H1 (cell line): ENCODE measurements around the gene DHH. TPM values are rescaled to one million over a fixed set of nuclear protein-coding genes. Genes with fewer than 3 reads are reported as not detected.

Experiments used
- CTCF ChIA-PET: fragments of 300-600 bp; sonication (Branson Sonifier 250); formaldehyde crosslinking; loops from one replicate; lab custom pipeline; 2021; ENCODE audit not compliant: partially characterized antibody; lab: Charles Lee
- POLR2A ChIA-PET: fragments of 300-600 bp; sonication (Branson Sonifier 250); formaldehyde crosslinking; loops from one replicate; lab custom pipeline; 2021; ENCODE audit warnings: inconsistent platforms; ENCODE audit not compliant: partially characterized antibody; lab: Charles Lee
- DNase-seq, 2 experiments: peaks; one replicate each; pipeline versions ENCODE4 v3.0.0 to v3.0.0-alpha.2; 2010 to 2022; ENCODE audit warnings: low spot score in 2 of 2, low read depth in 1 of 2, mixed read lengths in 1 of 2
- FAIRE-seq: peaks from 2 replicates; lab custom pipeline; 2011; peaks lifted over from hg19 to GRCh38; lab: Jason Lieb, UNC
- H2AFZ ChIP-seq: 2 replicates; pipeline ENCODE4 v1.8.1; 2012; ENCODE audit warnings: low read length, inconsistent platforms
- H2AK5ac ChIP-seq: 2 replicates; pipeline ENCODE4 v1.6.1; 2013; ENCODE audit warnings: low read depth, low read length
- H2BK120ac ChIP-seq: replicated peaks from 2 replicates; pipeline ENCODE3; 2013; ENCODE audit warnings: low read depth, low read length, inconsistent platforms
- H2BK12ac ChIP-seq: 2 replicates; pipeline ENCODE4 v1.6.1; 2013; ENCODE audit warnings: low read depth, low read length
- H2BK15ac ChIP-seq: 2 replicates; pipeline ENCODE4 v1.6.1; 2013; ENCODE audit warnings: low read length
- H2BK20ac ChIP-seq: 2 replicates; pipeline ENCODE4 v1.6.1; 2013; ENCODE audit warnings: low read length
- H2BK5ac ChIP-seq: 2 replicates; pipeline ENCODE4 v1.6.1; 2013; ENCODE audit warnings: low read depth, low read length
- H3K14ac ChIP-seq: 2 replicates; pipeline ENCODE4 v1.6.1; 2013; ENCODE audit warnings: inconsistent platforms; ENCODE audit not compliant: insufficient read length
- H3K18ac ChIP-seq: 2 replicates; pipeline ENCODE4 v1.6.1; 2013; ENCODE audit warnings: low read length; ENCODE audit errors: extremely low read depth
- H3K23ac ChIP-seq: 2 replicates; pipeline ENCODE4 v1.6.1; 2013; ENCODE audit warnings: inconsistent platforms; ENCODE audit not compliant: insufficient read length
- H3K23me2 ChIP-seq: 2 replicates; pipeline ENCODE4 v1.6.1; 2013; ENCODE audit warnings: low read depth, low read length
- H3K27ac ChIP-seq: 2 replicates; pipeline ENCODE4 v1.6.1; 2011; ENCODE audit warnings: low read depth, low read length, inconsistent platforms
- H3K27me3 ChIP-seq, 4 experiments: replicated peaks in 1 of 4; 1 replicate in 1 of 4; 2 replicates in 3 of 4; pipeline versions ENCODE4 v1.6.1 to v1.8.1; 2011 to 2013; ENCODE audit warnings: low read length in 3 of 4, mild to moderate bottlenecking in 3 of 4, inconsistent platforms in 2 of 4, mixed read lengths in 2 of 4, moderate library complexity in 1 of 4; ENCODE audit not compliant: control insufficient read depth in 3 of 4, insufficient read depth in 3 of 4; ENCODE audit errors: extremely low read depth in 1 of 4
- H3K36me3 ChIP-seq, 4 experiments: 2 replicates each; pipeline versions ENCODE4 v1.6.1 to v1.8.1; 2011 to 2013; ENCODE audit warnings: mild to moderate bottlenecking in 4 of 4, low read length in 3 of 4, moderate library complexity in 2 of 4, control low read depth in 1 of 4, inconsistent platforms in 1 of 4; ENCODE audit not compliant: insufficient read depth in 4 of 4, control insufficient read depth in 2 of 4
- H3K4ac ChIP-seq: replicated peaks from 2 replicates; pipeline ENCODE3; 2013; ENCODE audit warnings: low read length, low read depth, mixed read lengths, inconsistent platforms; ENCODE audit not compliant: insufficient read length
- H3K4me1 ChIP-seq, 4 experiments: replicated peaks in 1 of 4; 1 replicate in 1 of 4; 2 replicates in 3 of 4; pipeline versions ENCODE4 v1.6.1 to v1.8.1; 2011 to 2013; ENCODE audit warnings: low read length in 3 of 4, inconsistent platforms in 2 of 4, mixed read lengths in 1 of 4; ENCODE audit not compliant: insufficient read depth in 4 of 4, control insufficient read depth in 3 of 4
- H3K4me2 ChIP-seq, 2 experiments: 2 replicates each; pipeline versions ENCODE4 v1.6.1 to v1.8.1; 2011 to 2013; ENCODE audit warnings: low read depth in 2 of 2, low read length in 2 of 2, control low read depth in 1 of 2, inconsistent platforms in 1 of 2, mild to moderate bottlenecking in 1 of 2; ENCODE audit not compliant: insufficient read depth in 1 of 2
- H3K4me3 ChIP-seq, 4 experiments: fragments of 200-600, 300-600 bp in 1 of 4; sonication (generic), shearing (Covaris generic), sonication (Bioruptor Twin) in 1 of 4; 2 replicates each; pipeline versions ENCODE4 v1.5.1 to v1.8.1; 2011 to 2016; ENCODE audit warnings: low read length in 4 of 4, low read depth in 3 of 4, control low read depth in 2 of 4, inconsistent platforms in 2 of 4, mild to moderate bottlenecking in 2 of 4, mixed read lengths in 1 of 4, moderate library complexity in 1 of 4; ENCODE audit not compliant: insufficient read depth in 2 of 4; ENCODE audit errors: extremely low read depth in 1 of 4
- H3K56ac ChIP-seq: replicated peaks from 2 replicates; pipeline ENCODE3; 2013; ENCODE audit warnings: low read depth, mild to moderate bottlenecking, mixed read lengths, low read length, inconsistent platforms; ENCODE audit not compliant: insufficient read length
- H3K79me1 ChIP-seq: 2 replicates; pipeline ENCODE4 v1.6.1; 2013; ENCODE audit warnings: low read depth, low read length, control low read depth
- H3K79me2 ChIP-seq, 2 experiments: 2 replicates each; pipeline versions ENCODE4 v1.6.1 to v1.8.1; 2012 to 2013; ENCODE audit warnings: low read length in 2 of 2, mild to moderate bottlenecking in 2 of 2, inconsistent platforms in 1 of 2; ENCODE audit not compliant: insufficient read depth in 2 of 2, control insufficient read depth in 1 of 2
- H3K9ac ChIP-seq, 4 experiments: replicated peaks in 1 of 4; 1 replicate in 1 of 4; 2 replicates in 3 of 4; pipeline versions ENCODE4 v1.6.1 to v1.8.1; 2011 to 2013; ENCODE audit warnings: low read depth in 3 of 4, low read length in 3 of 4, control low read depth in 2 of 4, mild to moderate bottlenecking in 2 of 4, moderate library complexity in 2 of 4, inconsistent platforms in 1 of 4; ENCODE audit errors: extremely low read depth in 1 of 4
- H3K9me3 ChIP-seq, 2 experiments: 2 replicates each; pipeline versions ENCODE4 v1.6.1 to v1.8.1; 2012 to 2013; ENCODE audit warnings: mild to moderate bottlenecking in 2 of 2, moderate library complexity in 2 of 2, control low read depth in 1 of 2, inconsistent platforms in 1 of 2, low read depth in 1 of 2, low read length in 1 of 2, mixed read lengths in 1 of 2; ENCODE audit not compliant: insufficient read depth in 2 of 2
- H4K20me1 ChIP-seq, 2 experiments: replicated peaks in 1 of 2; 2 replicates each; pipeline versions ENCODE3 to v1.8.1; 2011 to 2013; ENCODE audit warnings: inconsistent platforms in 2 of 2, low read length in 2 of 2, mild to moderate bottlenecking in 1 of 2; ENCODE audit not compliant: insufficient read depth in 2 of 2, control insufficient read depth in 1 of 2
- H4K5ac ChIP-seq: 2 replicates; pipeline ENCODE4 v1.6.1; 2013; ENCODE audit warnings: low read length, low read depth, mixed read lengths, inconsistent platforms; ENCODE audit not compliant: insufficient read length
- H4K8ac ChIP-seq: 2 replicates; pipeline ENCODE4 v1.8.0; 2013; ENCODE audit warnings: mild to moderate bottlenecking, moderate library complexity, low read length, inconsistent platforms; ENCODE audit not compliant: insufficient read depth; ENCODE audit errors: extremely low read depth
- H4K91ac ChIP-seq: replicated peaks from 2 replicates; pipeline ENCODE3; 2013; ENCODE audit warnings: low read length, mixed read lengths, inconsistent platforms; ENCODE audit not compliant: insufficient read length
- BACH1 ChIP-seq: IDR thresholded peaks from 2 replicates; pipeline ENCODE4 v1.6.1; 2012; ENCODE audit warnings: low read length, improper control_type of control experiment
- BRCA1 ChIP-seq: IDR thresholded peaks from 2 replicates; pipeline ENCODE4 v1.6.1; 2012; ENCODE audit warnings: low read depth, low read length, improper control_type of control experiment
- CBX8 ChIP-seq: fragments of 300-800, 300-1000 bp; sonication (generic); IDR thresholded peaks from 2 replicates; pipeline ENCODE4 v1.7.1; 2016; ENCODE audit warnings: low read depth, low read length, borderline replicate concordance
- CREB1 ChIP-seq: IDR thresholded peaks from 2 replicates; pipeline ENCODE4 v1.6.1; 2012; ENCODE audit warnings: inconsistent platforms
- FOSL1 ChIP-seq: IDR thresholded peaks from 2 replicates; pipeline ENCODE4 v1.6.1; 2011; ENCODE audit warnings: mild to moderate bottlenecking, low read depth, low read length, moderate library complexity; ENCODE audit not compliant: insufficient read depth
- MAFK ChIP-seq: IDR thresholded peaks from 2 replicates; pipeline ENCODE4 v1.6.1; 2012; ENCODE audit warnings: low read depth, mild to moderate bottlenecking, improper control_type of control experiment, low read length
- POLR2A ChIP-seq, 2 experiments: IDR thresholded peaks; 1 replicate in 1 of 2; 2 replicates in 1 of 2; pipeline ENCODE4 v1.6.1; 2011; ENCODE audit warnings: low read depth in 2 of 2, low read length in 2 of 2, mild to moderate bottlenecking in 2 of 2; ENCODE audit errors: control extremely low read depth in 1 of 2
- POLR2AphosphoS5 ChIP-seq: IDR thresholded peaks from 2 replicates; pipeline ENCODE4 v1.6.1; 2011; ENCODE audit warnings: low read depth, low read length
- POU5F1 ChIP-seq: IDR thresholded peaks from 2 replicates; pipeline ENCODE4 v1.6.1; 2011; ENCODE audit warnings: low read depth, mild to moderate bottlenecking, low read length, moderate library complexity
- RXRA ChIP-seq: IDR thresholded peaks from 2 replicates; pipeline ENCODE4 v1.6.1; 2011; ENCODE audit warnings: low read depth, mild to moderate bottlenecking, low read length, moderate library complexity; ENCODE audit not compliant: insufficient read depth
- YY1 ChIP-seq: IDR thresholded peaks from 2 replicates; pipeline ENCODE4 v1.6.1; 2011; ENCODE audit warnings: low read depth, mild to moderate bottlenecking, low read length
- WGBS, 2 experiments: shearing (Covaris generic) in 1 of 2; methylation state at CpG; one replicate each; pipeline versions ENCODE4 v1.1.6 to v1.1.7; 2013 to 2015; ENCODE audit warnings: low lambda C conversion rate in 2 of 2, mixed read lengths in 2 of 2, inconsistent platforms in 1 of 2, low coverage in 1 of 2, missing lambda C conversion rate in 1 of 2; ENCODE audit not compliant: insufficient replicate concordance in 2 of 2, insufficient coverage in 1 of 2, insufficient read length in 1 of 2; ENCODE audit errors: extremely low coverage in 1 of 2, missing lambda C conversion rate in 1 of 2; 5-methylcytosine and 5-hydroxymethylcytosine counted together
- polyA plus RNA-seq, 7 experiments: library from polyadenylated mRNA; depleted of rRNA in 3 of 7; stranded (reverse) in 5 of 7; unstranded in 2 of 7; fragments of >200 nt in 5 of 7; fragments of 200-250 nt in 2 of 7; gene quantifications; 1 replicate in 5 of 7; 2 replicates in 1 of 7; 4 replicates in 1 of 7; pipeline versions ENCODE4 v1.2.1 to v1.2.3, GENCODE V29; 2011 to 2013; ENCODE audit warnings: missing spikeins in 2 of 7, mixed read lengths in 2 of 7
- total RNA-seq: library from RNA; stranded (reverse); fragmentation: NEBNext Ultra II Directional; extraction: Animal tissue kit (Norgen Biotek cat#: 25700); gene quantifications from 2 replicates; pipeline ENCODE4 v1.2.1, GENCODE V29; 2021
- TF ChIP-seq, protein P1 (sequence below): IDR thresholded peaks from 2 replicates; pipeline ENCODE4 v1.6.1; 2012; ENCODE audit warnings: inconsistent platforms

Gene DHH
- total and polyA plus RNA-seq, 2 of the 8 experiments (the other 6 are each of a cell fraction or from before 2014, with no cell fraction given) = 0.03 to 0.11 TPM

GRCh38 chr12:49069507-49070346 lies 24.9 kb downstream of the DHH start, which contains the start of gene RHEBL1:
RHEBL1 (minus strand) TSS chr12:49069979; CDS start chr12:49069785, 194 bp downstream.
- DNase-seq (peak; percentile 86 to 98), FAIRE-seq (no peak)
- Histone ChIP-seq H3K79me1 (no peaks in the 10 kb centered on the region), H4K5ac (peak within 1 kb of the TSS; percentile 41), H3K23me2 (peaks cover 11% of the 10 kb centered on the region), H3K9me3 (no peaks in the 10 kb centered on the region), H4K20me1 (no peaks in the 10 kb centered on the region), H4K8ac (peak within 1 kb of the TSS; percentile 88), H3K18ac (no peak within 1 kb of the TSS; the same call in 1 of the 2 replicates), H2AFZ (no peak within 1 kb of the TSS; the same call in 1 of the 2 replicates), H2BK120ac (peak within 1 kb of the TSS; percentile 18), H3K4ac (peak within 1 kb of the TSS; percentile 57), H2BK20ac (peak within 1 kb of the TSS; percentile 66; the same call in 1 of the 2 replicates), H3K27me3 (peaks cover 0 to 8% (median 3%) of the 10 kb centered on the region in 4 experiments; a peak in 5 of 7 replicates), H3K56ac (no peak within 1 kb of the TSS), H3K79me2 (no peaks in the 10 kb centered on the region), H2AK5ac (no peak within 1 kb of the TSS), H2BK5ac (peak within 1 kb of the TSS; percentile 71), H3K4me2 (peak within 1 kb of the TSS; percentile 87 to 93), H3K9ac (peak within 1 kb of the TSS in 2 of 4 experiments; percentile 24 to 25; a peak in 3 of 7 replicates), H3K36me3 (no peaks in the 10 kb centered on the region), H3K27ac (no peak within 1 kb of the TSS), H2BK15ac (no peak within 1 kb of the TSS), H3K4me3 (peak within 1 kb of the TSS; percentile 70 to 93 (median 80)), H3K4me1 (peaks cover 2 to 6% (median 4%) of the 10 kb centered on the region in 4 experiments; a peak in 5 of 7 replicates), H2BK12ac (no peak within 1 kb of the TSS), H3K14ac (no peak within 1 kb of the TSS), H3K23ac (no peak within 1 kb of the TSS), H4K91ac (no peak within 1 kb of the TSS)
- 2% methylated on average over 58 of the region's 60 CpGs; no CpG with 5 or more reads in 1 of the 2 experiments for WGBS, 2 experiments
- ChIA-PET CTCF (interaction anchor here (0.5 to 10.0 kb wide), 10 partner anchors 16 to 594 kb away, joined by 3 to 129 read pairs (median 4); partner anchors contain the start of gene DHH), POLR2A (interaction anchor here (0.8 to 3.6 kb wide), 14 partner anchors 9 to 74 kb away, joined by 3 to 32 read pairs (median 5); partner anchors contain the start of genes DHH, KMT2D and TUBA1B)
- TF ChIP-seq BACH1 = peak; percentile 41; the same call in 1 of the 2 replicates
- TF ChIP-seq, protein P1, sequence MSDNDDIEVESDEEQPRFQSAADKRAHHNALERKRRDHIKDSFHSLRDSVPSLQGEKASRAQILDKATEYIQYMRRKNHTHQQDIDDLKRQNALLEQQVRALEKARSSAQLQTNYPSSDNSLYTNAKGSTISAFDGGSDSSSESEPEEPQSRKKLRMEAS = peak; percentile 73
- TF ChIP-seq POLR2AphosphoS5 = no peak
- TF ChIP-seq FOSL1 = no peak
- TF ChIP-seq MAFK = no peak
- no peak for TF ChIP-seq POLR2A (IDR thresholded peaks at IDR 0.05; ENCODE audit: control extremely low read depth in 1 of 2, low read depth in 2 of 2, low read length in 2 of 2)
- TF ChIP-seq CBX8 = no peak
- no peak for TF ChIP-seq YY1
- no peak for TF ChIP-seq BRCA1
- no peak for TF ChIP-seq POU5F1
- TF ChIP-seq RXRA = no peak
- TF ChIP-seq CREB1 = peak; percentile 17; the same call in 1 of the 2 replicates
